Measurements from ENCODE around the gene SMURF2. TPM values are rescaled to one million over a fixed set of nuclear protein-coding genes. Genes with fewer than 3 reads are reported as not detected.

Gene SMURF2
- total RNA-seq, 4 donors from 2014 or later: 18.4 to 92.0 (median 37.3) TPM

DNA sequence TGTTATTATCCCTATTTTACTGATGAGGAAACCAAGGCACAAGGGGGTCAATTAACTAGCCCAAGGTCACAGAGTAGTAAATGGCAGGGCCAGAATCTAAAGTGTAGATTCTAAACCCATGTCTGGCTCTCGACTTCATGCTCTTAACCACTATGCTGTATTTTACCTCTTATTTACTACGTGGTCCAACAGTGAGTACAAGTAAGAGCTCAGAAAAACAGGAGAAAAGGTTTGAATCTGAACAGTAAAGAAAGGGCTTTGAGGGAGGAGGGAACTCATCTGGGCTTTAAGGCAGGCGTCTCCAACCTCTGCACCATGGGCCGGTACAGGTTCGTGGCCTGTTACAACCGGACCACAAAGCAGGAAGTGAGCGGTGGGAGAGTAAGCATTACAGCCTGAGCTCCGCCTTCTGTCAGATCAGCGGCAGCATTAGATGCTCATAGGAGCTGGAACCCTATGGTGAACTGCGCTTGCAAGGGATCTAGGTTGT is 62.9 kb downstream of the SMURF2 start:
- intact Hi-C loops (cut with DNase I; ENCODE audit: low total_unique reads): no loop called here
- no peaks in the 10 kb centered on the region for H3K27me3 ChIP-seq
- no peak for TF ChIP-seq POLR2A (IDR thresholded peaks at IDR 0.05)
- TF ChIP-seq, protein P1, sequence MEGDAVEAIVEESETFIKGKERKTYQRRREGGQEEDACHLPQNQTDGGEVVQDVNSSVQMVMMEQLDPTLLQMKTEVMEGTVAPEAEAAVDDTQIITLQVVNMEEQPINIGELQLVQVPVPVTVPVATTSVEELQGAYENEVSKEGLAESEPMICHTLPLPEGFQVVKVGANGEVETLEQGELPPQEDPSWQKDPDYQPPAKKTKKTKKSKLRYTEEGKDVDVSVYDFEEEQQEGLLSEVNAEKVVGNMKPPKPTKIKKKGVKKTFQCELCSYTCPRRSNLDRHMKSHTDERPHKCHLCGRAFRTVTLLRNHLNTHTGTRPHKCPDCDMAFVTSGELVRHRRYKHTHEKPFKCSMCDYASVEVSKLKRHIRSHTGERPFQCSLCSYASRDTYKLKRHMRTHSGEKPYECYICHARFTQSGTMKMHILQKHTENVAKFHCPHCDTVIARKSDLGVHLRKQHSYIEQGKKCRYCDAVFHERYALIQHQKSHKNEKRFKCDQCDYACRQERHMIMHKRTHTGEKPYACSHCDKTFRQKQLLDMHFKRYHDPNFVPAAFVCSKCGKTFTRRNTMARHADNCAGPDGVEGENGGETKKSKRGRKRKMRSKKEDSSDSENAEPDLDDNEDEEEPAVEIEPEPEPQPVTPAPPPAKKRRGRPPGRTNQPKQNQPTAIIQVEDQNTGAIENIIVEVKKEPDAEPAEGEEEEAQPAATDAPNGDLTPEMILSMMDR (IDR thresholded peaks at IDR 0.05): no peak
- no peaks in the 10 kb centered on the region for H3K4me1 ChIP-seq
- no peak for DNase-seq
- H3K27ac ChIP-seq: no peak overlapping the region
- no peak overlapping the region for H3K4me3 ChIP-seq
- no peaks in the 10 kb centered on the region for H3K36me3 ChIP-seq
- H3K9me3 ChIP-seq: no peaks in the 10 kb centered on the region

DNA sequence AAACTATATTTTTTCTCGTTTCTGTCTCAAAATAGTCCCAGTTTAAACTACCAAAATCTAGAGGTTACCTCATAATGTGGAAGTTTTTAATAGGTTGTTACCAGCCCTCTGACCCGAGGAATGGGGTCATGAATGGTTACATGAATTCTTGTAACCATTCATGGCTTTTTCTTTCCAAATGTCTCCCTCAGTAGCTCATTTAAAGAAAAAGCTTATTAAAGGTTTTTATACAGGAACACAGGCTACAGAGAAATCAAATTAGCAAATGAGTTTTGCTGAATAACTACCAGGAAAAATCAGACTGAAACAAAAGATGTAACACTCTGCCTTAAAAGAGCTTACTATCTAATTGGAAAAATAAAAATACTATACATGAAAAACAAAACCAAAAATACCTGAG is 63.4 kb downstream of the SMURF2 start:
- no peaks in the 10 kb centered on the region for H3K36me3 ChIP-seq

DNA sequence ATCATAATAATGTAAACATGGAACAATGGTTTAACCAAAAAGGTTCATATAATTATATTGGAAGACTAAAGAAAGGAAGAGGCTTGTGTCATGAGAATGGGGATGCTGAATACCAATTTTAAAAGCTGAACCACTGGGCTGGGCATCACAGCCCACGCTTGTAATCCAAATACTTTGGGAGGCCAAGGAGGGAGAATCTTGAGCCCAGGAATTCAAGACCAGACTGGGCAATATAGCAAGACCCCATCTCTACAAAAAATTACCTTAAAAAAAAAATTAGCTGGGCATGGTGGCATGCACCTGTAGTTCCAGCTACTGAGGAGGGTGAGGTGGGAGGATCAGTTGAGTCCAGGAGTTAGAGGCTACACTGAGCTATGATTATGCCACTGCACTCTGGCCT is 65.1 kb downstream of the SMURF2 start:
- no peak for DNase-seq
- TF ChIP-seq POLR2A (IDR thresholded peaks at IDR 0.05): no peak
- no peaks in the 10 kb centered on the region for H3K4me1 ChIP-seq
- no peak overlapping the region for H3K27ac ChIP-seq
- no peaks in the 10 kb centered on the region for H3K9me3 ChIP-seq
- no peaks in the 10 kb centered on the region for H3K36me3 ChIP-seq
- intact Hi-C loops (cut with DNase I; ENCODE audit: low total_unique reads): no loop called here
- H3K27me3 ChIP-seq: no peaks in the 10 kb centered on the region
- no peak overlapping the region for H3K4me3 ChIP-seq

More for the DNA sequence above, 63.4 kb downstream of the SMURF2 start:
- Histone ChIP-seq H3K4me1 (no peaks in the 10 kb centered on the region), H3K27me3 (no peaks in the 10 kb centered on the region), H3K4me3 (no peak overlapping the region), H3K9me3 (no peaks in the 10 kb centered on the region), H3K27ac (no peak overlapping the region)
- DNase-seq: no peak
- no peak for TF ChIP-seq POLR2A (IDR thresholded peaks at IDR 0.05)
- TF ChIP-seq, protein P1 (IDR thresholded peaks at IDR 0.05): no peak
- intact Hi-C loops (cut with DNase I; ENCODE audit: low total_unique reads): no loop called here

DNA sequence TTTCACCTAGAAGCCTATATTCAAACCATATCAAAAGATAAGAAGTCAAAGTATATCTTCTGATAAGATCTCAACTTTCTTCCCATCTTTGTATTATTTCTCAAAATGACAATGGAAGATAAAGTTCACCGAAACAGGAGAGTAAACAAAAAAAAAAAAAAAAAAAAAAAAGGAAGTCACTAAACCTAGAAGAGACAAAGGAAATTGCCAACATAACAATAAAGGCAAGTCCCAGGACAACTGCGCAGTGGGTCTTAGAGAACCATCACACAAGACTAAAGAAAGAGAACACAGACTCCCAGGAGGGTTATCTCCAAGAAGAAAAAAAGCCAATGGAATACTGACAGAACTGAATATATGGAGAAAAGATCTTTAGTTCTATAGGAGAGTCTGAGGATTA is 65.7 kb downstream of the SMURF2 start:
- no peak for DNase-seq
- no peaks in the 10 kb centered on the region for H3K9me3 ChIP-seq
- H3K27me3 ChIP-seq: no peaks in the 10 kb centered on the region
- no peak overlapping the region for H3K4me3 ChIP-seq
- no peaks in the 10 kb centered on the region for H3K4me1 ChIP-seq
- no peak overlapping the region for H3K27ac ChIP-seq
- TF ChIP-seq POLR2A (IDR thresholded peaks at IDR 0.05): no peak
- TF ChIP-seq, protein P1 (IDR thresholded peaks at IDR 0.05): no peak
- intact Hi-C loops (cut with DNase I; ENCODE audit: low total_unique reads): no loop called here
- no peaks in the 10 kb centered on the region for H3K36me3 ChIP-seq

DNA sequence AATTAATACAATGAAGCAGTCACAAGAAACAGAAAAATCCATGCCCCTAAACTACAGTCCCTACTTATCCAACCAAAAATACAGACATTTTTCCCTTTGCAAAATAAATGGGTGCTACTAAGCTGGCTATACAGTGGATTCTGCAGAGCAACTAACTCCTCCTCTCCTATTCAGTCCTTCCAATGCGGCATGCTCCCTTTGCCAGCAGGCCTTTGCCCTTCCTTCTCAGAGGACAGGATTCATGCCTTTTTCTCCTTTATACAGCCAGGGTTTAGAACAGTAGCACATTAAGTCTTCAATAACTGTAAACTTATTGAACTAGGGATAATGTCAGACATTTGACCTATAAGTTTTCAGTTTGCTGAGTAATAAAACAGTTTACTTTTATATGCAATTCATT is 70.2 kb downstream of the SMURF2 start:
- H3K27ac ChIP-seq: no peak overlapping the region
- H3K27me3 ChIP-seq: no peaks in the 10 kb centered on the region
- H3K4me3 ChIP-seq: no peak overlapping the region
- no peaks in the 10 kb centered on the region for H3K4me1 ChIP-seq
- H3K36me3 ChIP-seq: no peaks in the 10 kb centered on the region
- no peaks in the 10 kb centered on the region for H3K9me3 ChIP-seq
- DNase-seq: no peak
- intact Hi-C loops (cut with DNase I; ENCODE audit: low total_unique reads): no loop called here
- TF ChIP-seq, protein P1 (IDR thresholded peaks at IDR 0.05): no peak
- TF ChIP-seq POLR2A (IDR thresholded peaks at IDR 0.05): no peak

DNA sequence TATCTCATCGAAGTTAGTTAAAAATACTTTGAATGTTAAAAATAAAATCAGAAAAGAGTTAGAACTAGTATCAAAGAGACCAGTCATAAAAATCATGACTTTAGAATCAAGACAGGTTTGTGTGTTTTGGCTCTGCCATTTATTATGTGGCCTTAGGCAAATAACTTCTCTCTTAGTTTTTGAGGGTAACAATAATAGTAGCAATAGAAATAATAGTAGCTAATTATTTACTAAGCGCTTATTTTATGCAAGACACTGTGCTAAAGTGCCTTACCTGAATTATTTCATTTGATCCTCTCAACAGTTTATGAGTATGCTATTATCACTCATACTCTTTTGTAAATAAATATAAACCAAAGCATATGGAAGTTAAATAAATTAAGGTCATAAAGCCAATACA is 77.0 kb downstream of the SMURF2 start:
- no peaks in the 10 kb centered on the region for H3K36me3 ChIP-seq
- H3K4me1 ChIP-seq: no peaks in the 10 kb centered on the region
- intact Hi-C loops (cut with DNase I; ENCODE audit: low total_unique reads): no loop called here
- H3K27ac ChIP-seq: no peak overlapping the region
- H3K27me3 ChIP-seq: no peaks in the 10 kb centered on the region
- no peak for DNase-seq
- no peak overlapping the region for H3K4me3 ChIP-seq
- H3K9me3 ChIP-seq: no peaks in the 10 kb centered on the region
- TF ChIP-seq POLR2A (IDR thresholded peaks at IDR 0.05): no peak
- TF ChIP-seq, protein P1 (IDR thresholded peaks at IDR 0.05): no peak

Data from uterus (tissue), 4 donors.